Limb (tissue), 2 donors: ENCODE measurements around the gene ERAS.

Experiments used
- DNase-seq, 2 donors: peaks; one replicate each; pipeline ENCODE4 v3.0.0-alpha.2; 2016; ENCODE audit errors: extremely low spot score in 2 of 2

Gene ERAS, protein sequence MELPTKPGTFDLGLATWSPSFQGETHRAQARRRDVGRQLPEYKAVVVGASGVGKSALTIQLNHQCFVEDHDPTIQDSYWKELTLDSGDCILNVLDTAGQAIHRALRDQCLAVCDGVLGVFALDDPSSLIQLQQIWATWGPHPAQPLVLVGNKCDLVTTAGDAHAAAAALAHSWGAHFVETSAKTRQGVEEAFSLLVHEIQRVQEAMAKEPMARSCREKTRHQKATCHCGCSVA

DNA sequence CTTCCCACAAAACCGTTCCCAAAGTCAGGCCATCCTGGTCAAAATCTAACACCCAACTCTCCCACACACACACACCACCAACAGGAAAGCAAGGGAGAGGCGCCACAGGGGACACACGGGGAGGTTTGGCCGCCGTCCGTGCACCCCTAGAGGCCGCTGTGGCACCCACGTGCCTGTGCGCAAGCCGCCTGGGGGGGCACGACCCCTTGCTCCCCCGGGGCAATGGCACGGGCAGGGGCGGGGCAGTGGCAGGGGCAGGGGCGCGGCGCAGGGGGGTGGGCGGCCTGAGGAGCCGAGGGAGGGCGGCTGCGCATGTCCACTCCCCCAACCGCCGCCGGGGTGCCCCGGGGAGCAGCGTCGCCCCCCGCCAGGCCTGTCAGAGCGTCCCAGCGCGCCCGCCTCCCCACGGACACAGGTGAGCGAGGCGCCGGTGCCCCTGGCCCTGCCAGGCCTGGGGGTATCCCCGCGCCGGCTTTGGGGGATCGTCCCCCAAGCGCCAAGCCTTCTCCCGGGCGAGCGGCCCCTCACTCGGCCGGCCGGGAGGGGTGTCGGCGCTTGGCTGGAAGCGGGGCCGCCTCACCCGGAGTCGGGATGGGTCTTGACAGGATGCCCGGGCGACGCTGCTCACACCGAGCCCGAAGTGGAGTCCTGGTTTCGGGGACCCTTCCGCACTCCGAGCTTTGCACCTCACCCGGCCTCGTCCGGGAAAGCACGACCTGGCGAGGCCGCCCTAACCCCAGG is at the start of gene ERAS:
Gene ERAS, plus strand, starts transcription at position 379 of the 741 bp plus-strand sequence. CDS start 2,611 bp downstream, outside the sequence.
- DNase-seq = no peak

DNA sequence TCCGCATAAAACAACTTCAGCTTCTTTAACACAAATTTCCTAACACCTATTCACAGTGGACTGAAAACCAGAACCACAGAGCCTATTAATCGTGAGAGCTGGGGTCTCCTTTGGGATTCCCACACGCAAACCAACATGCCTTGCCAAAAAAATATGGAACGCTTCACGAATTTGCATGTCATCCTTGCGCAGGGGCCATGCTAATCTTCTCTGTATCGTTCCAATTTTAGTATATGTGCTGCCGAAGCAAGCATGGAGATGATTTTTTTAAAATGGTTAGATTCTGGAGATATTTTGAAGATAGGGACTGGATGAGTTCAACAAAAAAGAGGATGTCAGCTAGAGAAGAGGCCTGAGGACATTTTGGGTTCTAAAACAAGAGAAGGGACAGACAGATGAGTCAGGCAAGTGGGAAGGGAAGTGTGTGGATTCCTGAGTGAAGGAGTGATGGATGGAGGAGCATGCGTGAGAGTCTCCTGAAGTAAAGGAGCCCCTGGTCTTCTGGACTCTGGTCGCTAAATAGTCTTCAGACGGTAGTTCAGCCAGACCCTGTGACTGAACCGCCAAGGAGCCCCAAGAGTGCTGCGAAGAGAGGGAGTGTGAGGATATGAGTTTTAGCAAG is 49.4 kb upstream of the ERAS start:
- no peak for DNase-seq

DNA sequence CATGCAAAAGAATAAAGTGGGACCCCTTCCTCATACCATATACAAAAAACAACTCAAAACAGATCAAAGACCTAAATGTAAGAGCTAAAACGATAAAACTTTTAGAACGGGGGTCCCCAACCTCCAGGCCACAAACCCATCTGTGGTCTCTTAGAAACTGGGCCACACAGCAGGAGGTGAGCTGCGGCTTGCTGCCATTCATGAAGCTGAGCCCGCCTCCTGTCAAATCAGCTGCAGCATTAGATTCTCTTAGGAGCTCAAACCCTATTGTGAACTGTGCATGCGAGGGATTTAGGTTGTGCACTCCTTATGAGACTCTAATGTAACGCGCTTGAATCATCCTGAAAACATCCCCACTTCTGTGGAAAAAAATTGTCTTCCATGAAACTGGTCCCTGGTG is 46.9 kb upstream of the ERAS start:
- DNase-seq = no peak

DNA sequence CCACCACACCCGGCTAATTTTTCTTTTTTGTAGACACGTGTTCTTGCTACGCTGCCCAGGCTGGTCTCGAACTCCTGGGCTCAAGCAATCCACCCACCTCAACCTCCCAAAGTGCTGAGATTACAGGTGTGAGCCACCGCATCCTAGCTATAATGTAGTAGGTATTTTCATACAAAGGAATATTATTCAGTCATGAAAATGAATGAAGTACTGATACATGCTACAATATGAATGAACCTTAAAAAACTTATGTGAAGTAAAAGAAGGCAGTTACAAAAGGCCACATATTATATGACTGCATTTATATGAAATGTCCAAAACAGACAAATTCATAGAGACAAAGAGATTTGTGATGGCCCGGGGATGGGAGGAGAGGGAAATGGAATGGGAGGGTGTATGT is 44.6 kb upstream of the ERAS start:
- no peak for DNase-seq

DNA sequence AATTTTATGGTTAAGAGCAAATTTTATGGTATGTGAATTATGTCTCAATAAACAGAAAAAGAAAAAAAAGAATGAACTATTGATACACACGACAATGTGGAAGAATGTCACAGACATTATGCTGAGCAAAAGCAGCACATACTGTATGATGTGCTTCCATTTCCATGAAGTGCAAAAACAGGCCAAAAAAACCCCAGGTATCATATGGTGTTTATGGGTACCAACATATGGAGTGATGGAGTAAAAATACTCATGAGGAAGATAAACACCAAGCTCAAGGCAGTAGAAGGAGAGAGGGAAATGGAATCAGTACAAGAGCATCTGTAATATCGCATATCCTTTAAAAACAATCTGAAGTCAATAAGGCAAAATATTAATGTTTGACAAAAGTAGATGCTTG is 44.1 kb upstream of the ERAS start:
- no peak for DNase-seq

DNA sequence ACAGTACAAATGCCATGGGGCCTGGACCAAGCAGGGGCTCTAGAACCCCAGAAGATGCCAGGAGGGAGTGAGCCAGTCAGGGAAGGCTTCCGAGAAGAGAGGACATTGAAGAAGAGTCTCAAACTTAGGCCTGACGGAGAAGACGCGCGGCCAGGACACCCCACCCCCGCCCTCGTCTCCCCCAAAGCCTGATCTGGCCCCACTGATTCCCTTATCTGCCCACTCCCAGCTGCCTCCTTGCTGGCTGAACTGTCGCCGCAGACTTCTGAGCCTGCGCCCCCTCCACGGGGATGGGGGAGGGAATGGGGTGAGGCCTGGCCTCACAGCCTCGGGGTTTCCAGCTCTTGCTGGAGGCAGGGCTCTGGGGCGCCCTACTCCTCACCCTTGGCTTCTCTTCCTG is 43.5 kb upstream of the ERAS start:
- DNase-seq = no peak

DNA sequence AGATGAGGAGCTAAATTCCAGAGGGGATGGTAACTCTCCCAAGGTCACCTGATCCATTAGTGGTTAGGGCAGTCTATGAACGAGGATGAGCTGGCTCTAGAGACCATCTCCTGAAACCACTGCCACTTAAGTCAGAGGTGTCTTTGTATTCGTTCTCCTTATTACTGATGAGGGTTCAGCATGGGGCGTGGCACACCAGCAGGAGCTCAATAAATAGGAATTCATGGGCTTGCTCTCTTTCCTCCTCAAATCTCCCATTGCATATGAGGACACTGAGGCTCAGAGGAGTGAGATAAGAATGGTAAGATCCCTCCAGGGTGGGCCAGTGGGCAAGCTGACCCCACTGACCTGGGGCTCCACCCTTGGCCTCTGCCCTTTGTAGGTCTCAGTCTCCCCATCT is 41.6 kb upstream of the ERAS start:
- no peak for DNase-seq

DNA sequence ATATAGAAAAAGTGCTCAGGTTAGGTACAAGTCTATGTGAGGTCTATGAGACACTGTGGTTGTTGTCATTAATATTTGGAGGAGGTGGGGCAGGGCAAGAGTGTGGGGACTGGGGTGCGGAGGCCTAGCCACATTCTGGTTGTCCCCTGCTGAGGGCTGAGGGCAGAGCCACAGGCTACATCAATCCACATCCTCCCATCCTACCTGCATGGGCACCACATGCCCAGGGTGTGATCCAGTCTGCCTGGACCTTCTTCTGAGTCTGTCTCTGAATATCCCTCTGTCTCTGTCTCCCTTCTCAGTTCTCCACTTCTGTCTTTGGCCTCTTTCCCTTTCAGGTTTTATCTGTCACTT is 41.1 kb upstream of the ERAS start:
- DNase-seq = no peak

DNA sequence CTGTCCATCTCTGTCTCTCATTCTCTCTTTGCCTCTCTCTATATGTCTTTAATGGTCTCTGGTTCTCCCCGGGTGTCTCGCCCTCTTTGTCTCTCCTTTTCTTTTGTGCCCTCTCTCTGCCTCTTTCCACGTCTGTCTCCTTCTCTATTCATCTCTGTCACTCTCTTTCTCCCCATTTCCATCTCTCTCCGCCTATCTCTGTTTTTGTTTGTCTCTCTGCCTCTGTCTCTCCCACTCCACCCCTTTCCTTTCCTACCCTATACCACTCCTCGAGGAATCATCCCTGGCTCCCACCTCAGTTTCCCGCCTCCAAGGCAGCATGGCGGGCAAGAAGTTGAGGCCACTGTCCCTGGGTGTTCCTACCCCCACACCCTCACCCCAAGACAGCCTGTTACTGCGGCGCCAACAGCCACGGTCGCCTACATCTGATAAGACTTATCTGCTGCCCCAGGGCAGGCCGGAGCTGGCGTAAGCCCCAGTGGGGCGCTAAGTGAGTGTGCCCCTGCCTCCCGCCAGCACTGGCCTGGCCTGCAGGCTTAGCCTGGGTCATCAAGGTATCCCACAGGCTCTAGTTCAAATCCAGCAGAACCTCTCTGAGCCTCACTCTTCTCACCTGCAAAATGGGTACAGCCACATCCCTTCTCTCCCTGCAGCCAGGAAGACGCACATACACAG is 40.6 kb upstream of the ERAS start:
- DNase-seq = no peak

DNA sequence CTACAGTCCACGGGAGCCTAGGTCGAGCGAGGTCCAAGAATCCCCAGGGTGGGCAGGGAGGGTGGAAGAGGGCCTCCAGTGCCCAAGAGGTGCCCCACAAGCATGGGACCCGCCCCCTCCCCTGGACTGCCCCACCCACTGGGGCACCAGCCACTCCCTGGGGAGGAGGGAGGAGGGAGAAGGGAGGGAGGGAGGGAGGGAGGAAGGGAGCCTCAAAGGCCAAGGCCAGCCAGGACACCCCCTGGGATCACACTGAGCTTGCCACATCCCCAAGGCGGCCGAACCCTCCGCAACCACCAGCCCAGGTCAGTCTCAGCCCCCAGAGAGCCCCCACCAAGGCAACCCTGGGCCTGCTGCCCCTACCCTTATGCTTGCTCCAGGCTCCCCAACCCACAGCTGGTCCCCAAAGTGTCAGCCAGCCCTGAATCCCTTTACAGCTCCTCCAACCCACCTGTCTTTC is 39.9 kb upstream of the ERAS start, which contains the start of gene GATA1:
Gene GATA1, plus strand, starts transcription at position 250 of the 460 bp plus-strand sequence. CDS start 4,520 bp downstream, outside the sequence.
- no peak for DNase-seq

DNA sequence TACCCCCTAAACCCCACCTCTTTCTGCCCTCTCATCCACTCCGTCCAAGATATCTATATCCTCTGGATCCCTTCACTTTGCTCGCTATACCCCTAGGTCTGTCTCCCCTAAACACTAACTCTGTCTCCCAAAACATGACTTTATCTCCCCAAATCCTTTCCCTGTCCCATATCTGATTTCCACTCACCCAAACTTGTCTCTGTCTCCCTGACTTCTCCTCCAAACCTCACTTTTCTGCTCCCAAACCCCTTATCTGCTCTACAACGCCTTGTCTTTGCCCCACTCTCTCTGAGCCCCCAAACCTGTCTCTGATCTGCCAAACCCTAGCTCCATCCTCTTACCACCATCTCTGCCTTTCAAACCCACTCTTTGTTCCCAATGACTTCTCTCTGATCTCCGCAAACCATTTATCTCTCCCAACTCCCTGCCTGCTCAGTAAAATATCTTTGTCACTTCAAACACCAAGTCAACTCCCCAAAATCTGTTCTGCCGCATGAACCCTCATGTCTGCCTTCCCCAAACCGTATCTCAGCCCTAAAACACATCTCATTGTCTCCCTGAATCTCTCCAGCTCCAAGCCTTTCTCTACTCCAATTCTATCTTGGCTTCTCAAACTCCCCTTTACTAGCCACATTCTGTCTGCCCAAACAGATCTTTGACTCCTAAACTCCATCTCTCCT is 39.3 kb upstream of the ERAS start:
- no peak for DNase-seq

DNA sequence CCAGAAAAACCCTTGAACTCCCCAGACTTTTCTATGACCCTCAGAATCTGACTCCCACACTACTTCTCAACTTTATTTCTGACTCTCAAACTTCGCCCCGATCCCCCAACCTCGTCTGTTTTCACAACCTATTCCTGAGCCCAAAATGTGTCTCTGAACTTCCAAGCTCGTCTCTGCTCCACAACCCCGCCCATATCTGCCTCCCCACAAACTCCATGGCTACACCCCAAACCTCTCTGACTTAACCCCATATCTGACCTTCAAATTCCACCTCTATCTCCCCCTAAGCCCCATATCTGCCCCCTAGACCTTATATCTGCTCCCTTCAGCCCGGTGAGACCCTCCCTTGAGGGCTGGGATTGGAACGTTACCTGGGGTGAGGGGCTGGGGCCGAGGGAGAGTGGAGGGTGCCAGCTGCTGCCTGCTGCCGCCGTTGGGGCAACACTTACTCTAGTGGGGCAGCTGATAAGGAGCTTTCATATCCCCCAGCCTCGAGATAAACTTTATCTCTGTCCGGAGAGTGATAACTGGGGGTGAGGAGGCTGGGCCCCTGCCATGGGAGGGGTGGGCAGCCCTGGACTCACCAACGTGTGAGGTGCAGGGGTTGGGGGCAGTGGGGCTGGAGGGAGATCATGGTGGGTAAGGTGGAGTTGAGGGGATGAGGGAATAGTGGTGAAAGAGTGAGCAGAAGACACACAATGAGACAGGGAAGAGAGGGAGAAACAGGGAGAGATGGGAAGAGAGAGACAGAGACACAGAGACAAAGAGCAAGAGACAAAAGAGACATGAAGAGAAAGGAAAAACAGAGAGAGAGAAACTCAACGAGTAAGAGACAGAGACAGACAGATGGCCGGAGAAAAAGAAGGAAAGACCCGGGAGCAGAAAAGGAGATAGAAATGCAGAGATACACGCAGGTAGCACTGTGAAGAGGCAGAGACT is 38.5 kb upstream of the ERAS start:
- DNase-seq = no peak

DNA sequence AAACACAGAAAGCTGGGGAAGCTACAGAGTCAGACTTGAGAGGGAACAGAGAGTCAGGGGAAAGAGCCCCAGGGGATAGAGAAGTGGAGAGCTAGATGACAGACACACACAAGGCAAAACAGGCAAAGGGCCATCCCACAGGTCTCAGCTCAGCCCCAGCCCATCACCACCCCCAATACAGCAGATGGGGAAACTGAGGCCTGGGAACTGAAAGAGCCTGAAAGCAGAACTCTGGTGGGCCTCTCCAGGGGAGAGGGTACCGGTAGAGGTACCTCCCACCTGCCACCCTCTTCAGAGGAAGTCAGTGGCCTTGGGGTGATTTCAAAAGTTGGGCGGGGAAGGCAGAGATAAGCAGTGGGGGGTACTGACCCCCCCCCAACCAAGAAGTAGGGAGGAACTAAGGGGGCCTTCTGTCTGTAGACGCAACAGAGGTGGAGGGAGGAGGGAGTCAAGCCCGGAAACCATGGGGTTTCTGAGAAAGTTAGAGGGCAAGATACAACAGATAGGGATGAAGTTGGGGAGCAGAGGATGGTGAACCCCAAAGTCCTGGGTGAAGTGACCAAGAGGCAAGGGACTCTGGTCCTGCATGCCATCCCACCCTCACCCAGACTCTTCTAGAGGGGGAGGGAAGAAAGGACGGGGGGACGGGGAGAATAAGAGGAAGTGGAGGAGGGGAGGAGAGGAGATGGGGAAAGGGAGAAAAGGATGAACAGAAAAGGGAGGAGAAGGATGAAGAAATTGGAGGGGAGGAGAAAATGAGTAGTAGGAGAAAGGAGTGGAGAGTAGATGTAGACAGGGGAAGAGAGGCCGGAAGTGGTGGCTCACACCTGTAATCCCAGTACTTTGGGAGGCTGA is 36.7 kb upstream of the ERAS start:
- DNase-seq = no peak

DNA sequence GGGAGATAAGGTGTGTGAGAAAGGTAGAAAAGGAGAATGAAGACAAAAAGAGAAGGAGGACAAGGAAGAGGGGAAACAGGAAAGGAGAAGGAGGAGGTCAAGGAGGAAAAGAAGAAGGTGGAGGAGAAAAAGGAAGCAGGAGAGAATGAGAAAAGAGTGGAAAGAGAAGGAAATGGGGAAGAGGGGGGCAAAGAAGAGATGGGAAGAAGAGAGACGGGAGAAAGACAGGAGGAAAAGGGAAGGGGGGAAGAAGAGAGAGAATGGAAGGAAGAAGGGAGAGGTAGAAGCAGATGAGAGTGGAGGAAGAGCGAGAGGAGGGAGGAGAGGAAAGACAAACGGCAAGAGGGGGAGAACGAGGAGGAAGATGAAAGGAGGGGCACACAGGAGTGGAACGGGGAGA is 35.8 kb upstream of the ERAS start:
- DNase-seq = no peak

DNA sequence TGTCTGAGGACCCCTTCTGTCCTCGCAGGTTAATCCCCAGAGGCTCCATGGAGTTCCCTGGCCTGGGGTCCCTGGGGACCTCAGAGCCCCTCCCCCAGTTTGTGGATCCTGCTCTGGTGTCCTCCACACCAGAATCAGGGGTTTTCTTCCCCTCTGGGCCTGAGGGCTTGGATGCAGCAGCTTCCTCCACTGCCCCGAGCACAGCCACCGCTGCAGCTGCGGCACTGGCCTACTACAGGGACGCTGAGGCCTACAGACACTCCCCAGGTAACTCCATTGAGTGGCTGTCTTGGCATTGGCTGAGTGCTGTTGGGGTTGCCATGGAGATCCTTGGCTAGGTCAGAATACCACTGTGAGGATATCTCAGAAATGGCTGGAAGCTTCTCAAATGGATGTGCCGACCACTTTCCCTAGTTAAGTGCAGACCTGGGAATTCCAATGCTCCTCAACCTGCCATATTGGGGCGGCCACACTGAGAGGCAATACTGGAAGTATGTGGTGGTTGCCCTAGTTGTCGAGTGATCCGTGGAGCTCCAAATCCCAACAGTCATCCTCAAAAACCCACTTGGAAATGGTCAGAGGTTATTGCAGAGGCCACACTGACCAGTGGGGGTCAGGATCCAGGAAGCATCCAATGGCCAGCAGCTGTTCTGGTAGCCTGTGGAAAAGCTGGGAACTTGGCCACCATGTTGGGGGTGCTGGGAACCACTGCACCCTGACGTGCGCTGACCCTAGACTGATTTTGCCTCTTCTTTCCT is 35.1 kb upstream of the ERAS start:
- no peak for DNase-seq

DNA sequence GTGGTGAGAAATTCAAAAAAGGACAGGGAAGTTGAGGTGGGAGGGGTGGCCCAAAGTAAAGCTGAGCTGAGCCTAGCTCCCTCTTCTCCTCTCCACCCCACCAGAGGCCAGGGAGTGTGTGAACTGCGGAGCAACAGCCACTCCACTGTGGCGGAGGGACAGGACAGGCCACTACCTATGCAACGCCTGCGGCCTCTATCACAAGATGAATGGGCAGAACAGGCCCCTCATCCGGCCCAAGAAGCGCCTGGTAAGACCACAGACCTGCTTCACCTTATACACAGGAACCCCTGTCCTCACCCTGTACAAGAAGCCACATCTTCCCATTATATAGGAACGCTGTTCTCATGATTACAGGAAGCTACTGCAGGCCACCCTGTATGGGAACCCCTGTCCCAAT is 34.1 kb upstream of the ERAS start:
- DNase-seq = no peak

DNA sequence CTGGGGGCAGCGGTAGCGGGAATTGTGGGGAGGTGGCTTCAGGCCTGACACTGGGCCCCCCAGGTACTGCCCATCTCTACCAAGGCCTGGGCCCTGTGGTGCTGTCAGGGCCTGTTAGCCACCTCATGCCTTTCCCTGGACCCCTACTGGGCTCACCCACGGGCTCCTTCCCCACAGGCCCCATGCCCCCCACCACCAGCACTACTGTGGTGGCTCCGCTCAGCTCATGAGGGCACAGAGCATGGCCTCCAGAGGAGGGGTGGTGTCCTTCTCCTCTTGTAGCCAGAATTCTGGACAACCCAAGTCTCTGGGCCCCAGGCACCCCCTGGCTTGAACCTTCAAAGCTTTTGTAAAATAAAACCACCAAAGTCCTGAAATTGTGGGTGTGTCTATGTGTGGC is 32.4 kb upstream of the ERAS start:
- DNase-seq = no peak

DNA sequence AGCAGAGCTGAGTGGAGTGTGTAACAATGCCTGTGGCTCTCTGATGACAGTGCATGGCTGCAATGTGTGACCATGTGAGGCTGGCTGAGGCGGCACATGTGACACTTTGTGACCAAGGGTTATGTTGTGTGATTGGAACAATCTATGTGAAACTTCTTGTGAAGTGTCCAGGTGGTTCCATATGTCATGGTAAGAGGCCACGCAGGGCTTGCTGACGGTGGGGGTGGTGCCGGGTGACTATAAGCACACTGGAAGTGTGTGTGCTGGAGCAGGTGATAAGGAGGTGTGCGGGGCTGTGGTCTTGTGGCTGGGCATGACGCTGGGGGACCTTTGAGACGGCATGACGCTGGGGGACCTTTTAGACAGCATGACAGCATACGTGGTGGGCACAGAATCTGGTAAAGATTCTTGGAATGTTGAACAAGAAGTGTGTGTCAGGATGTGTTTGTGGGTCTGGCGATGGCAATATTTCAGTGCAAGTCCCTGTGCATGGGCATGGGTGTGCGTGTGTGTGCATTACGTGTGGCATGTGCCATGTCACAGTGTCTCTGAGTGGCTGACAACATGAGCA is 31.9 kb upstream of the ERAS start:
- no peak for DNase-seq
